Endothelial cell of umbilical vein (primary cell): Measurements from ENCODE around the gene PLPP3. TPM values are rescaled to one million over a fixed set of nuclear protein-coding genes. Genes with fewer than 3 reads are reported as not detected.

Experiments used
- BruUV-seq: library from RNA; stranded (reverse); fragments of 400-500 nt; replicated peaks from 2 replicates; lab custom pipeline; 2021; lab: Mats Ljungman, UMichigan
- CTCF ChIA-PET: fragments of 300-600, 350-600 bp; sonication (Branson Sonifier 250); formaldehyde crosslinking; loops from one replicate; lab custom pipeline; 2021; ENCODE audit warnings: antibody characterized with exemption, inconsistent platforms; lab: Charles Lee
- POLR2A ChIA-PET: fragments of 300-600, 350-600 bp; sonication (Branson Sonifier 250); formaldehyde crosslinking; loops from one replicate; lab custom pipeline; 2021; ENCODE audit warnings: antibody characterized with exemption, inconsistent platforms; lab: Charles Lee
- DNase-seq: peaks from one replicate; pipeline ENCODE4 v3.0.0-alpha.2; 2011; ENCODE audit warnings: low read depth, low spot score
- FAIRE-seq: peaks from 2 replicates; lab custom pipeline; 2011; peaks lifted over from hg19 to GRCh38; lab: Jason Lieb, UNC
- H2AFZ ChIP-seq: 2 replicates; pipeline ENCODE4 v1.6.0; 2012; ENCODE audit warnings: low read depth, low read length, control low read depth, inconsistent platforms
- H3K27ac ChIP-seq: 2 replicates; pipeline ENCODE4 v1.5.1; 2011; ENCODE audit warnings: low read depth, mild to moderate bottlenecking, control low read depth, low read length, moderate library complexity; ENCODE audit not compliant: insufficient read depth
- H3K27me3 ChIP-seq, 2 experiments: 2 replicates each; pipeline versions ENCODE4 v1.6.0 to v1.6.1; 2011; ENCODE audit warnings: low read length in 2 of 2, mixed read lengths in 1 of 2; ENCODE audit not compliant: control insufficient read depth in 2 of 2, insufficient read depth in 2 of 2
- H3K36me3 ChIP-seq, 2 experiments: 2 replicates in 1 of 2; 3 replicates in 1 of 2; pipeline ENCODE4 v1.5.1; 2011; ENCODE audit warnings: low read length in 2 of 2, mild to moderate bottlenecking in 1 of 2, moderate library complexity in 1 of 2; ENCODE audit not compliant: control insufficient read depth in 2 of 2, insufficient read depth in 2 of 2; ENCODE audit errors: extremely low read depth in 1 of 2
- H3K4me1 ChIP-seq: 3 replicates; pipeline ENCODE4 v1.5.1; 2011; ENCODE audit warnings: mild to moderate bottlenecking, low read length; ENCODE audit not compliant: control insufficient read depth, insufficient read depth; ENCODE audit errors: extremely low read depth
- H3K4me2 ChIP-seq: 2 replicates; pipeline ENCODE4 v1.6.1; 2011; ENCODE audit warnings: low read length, control low read depth, mixed read lengths; ENCODE audit not compliant: insufficient read depth
- H3K4me3 ChIP-seq, 3 experiments: fragments of 200-600 bp in 1 of 3; sonication (generic), shearing (Covaris generic) in 1 of 3; replicated peaks in 1 of 3; 2 replicates each; pipeline ENCODE4 v1.5.1; 2011 to 2016; ENCODE audit warnings: control low read depth in 3 of 3, low read length in 3 of 3, mild to moderate bottlenecking in 2 of 3, inconsistent platforms in 1 of 3, low read depth in 1 of 3, moderate library complexity in 1 of 3; ENCODE audit not compliant: insufficient read depth in 1 of 3
- H3K79me2 ChIP-seq: 2 replicates; pipeline ENCODE4 v1.6.0; 2012; ENCODE audit warnings: low read length, inconsistent platforms; ENCODE audit not compliant: control insufficient read depth, insufficient read depth
- H3K9ac ChIP-seq: replicated peaks from 2 replicates; pipeline ENCODE3; 2011; ENCODE audit warnings: low read length, control low read depth; ENCODE audit not compliant: insufficient read depth; ENCODE audit errors: extremely low read depth
- H3K9me1 ChIP-seq: replicated peaks from 3 replicates; pipeline ENCODE4 v1.6.0; 2011; ENCODE audit warnings: mild to moderate bottlenecking, low read length; ENCODE audit not compliant: control insufficient read depth, insufficient read depth; ENCODE audit errors: extremely low read depth
- H3K9me3 ChIP-seq: replicated peaks from 2 replicates; pipeline ENCODE4 v1.5.1; 2012; ENCODE audit warnings: low read length, inconsistent platforms; ENCODE audit not compliant: control insufficient read depth, insufficient read depth
- H4K20me1 ChIP-seq: replicated peaks from 2 replicates; pipeline ENCODE3; 2011; ENCODE audit warnings: mild to moderate bottlenecking, low read length; ENCODE audit not compliant: control insufficient read depth, insufficient read depth; ENCODE audit errors: extremely low read depth
- EZH2 ChIP-seq: IDR thresholded peaks from 2 replicates; pipeline ENCODE4 v1.6.1; 2012; ENCODE audit warnings: borderline replicate concordance, low read depth, mild to moderate bottlenecking, moderate library complexity, low read length, inconsistent platforms; ENCODE audit not compliant: severe bottlenecking
- FOS ChIP-seq: IDR thresholded peaks from 2 replicates; pipeline ENCODE4 v1.6.1; 2011; ENCODE audit warnings: mild to moderate bottlenecking, low read length, moderate library complexity, borderline replicate concordance; ENCODE audit not compliant: insufficient read depth
- GATA2 ChIP-seq: IDR thresholded peaks from 2 replicates; pipeline ENCODE4 v1.7.0; 2011; ENCODE audit warnings: low read depth, mild to moderate bottlenecking, moderate library complexity, mixed read lengths, low read length; ENCODE audit not compliant: insufficient read length, insufficient read depth
- JUN ChIP-seq: IDR thresholded peaks from 2 replicates; pipeline ENCODE4 v1.6.1; 2011; ENCODE audit warnings: borderline replicate concordance, low read depth; ENCODE audit not compliant: insufficient read length, insufficient read depth
- MYC ChIP-seq: IDR thresholded peaks from one replicate; pipeline ENCODE4 v1.6.1; 2011; ENCODE audit warnings: mild to moderate bottlenecking, low read depth, low read length
- POLR2A ChIP-seq: IDR thresholded peaks from 2 replicates; pipeline ENCODE4 v1.6.1; 2012; ENCODE audit warnings: low read depth, mild to moderate bottlenecking, control low read depth, low read length
- POLR2AphosphoS5 ChIP-seq: IDR thresholded peaks from 2 replicates; pipeline ENCODE4 v1.6.1; 2012; ENCODE audit warnings: low read depth, mild to moderate bottlenecking, control low read depth, low read length, moderate library complexity; ENCODE audit not compliant: insufficient read depth
- dilution Hi-C: fragments of 300-500 bp; cut with MboI; formaldehyde crosslinking; loops from one replicate; pipeline ENCODE4 v1.15.0; 2019; ENCODE audit warnings: low sequenced_read_pairs; ENCODE audit not compliant: extremely low pct_ligation_motif_present
- intact Hi-C: fragments of 100-400 bp; cut with micrococcal nuclease; formaldehyde crosslinking; loops from one replicate; pipeline ENCODE4 v1.10.0; 2022
- polyA plus RNA-seq, 4 experiments: library from polyadenylated mRNA; depleted of rRNA in 3 of 4; stranded (reverse) in 3 of 4; unstranded in 1 of 4; fragments of >200 nt; gene quantifications; 2 replicates each; pipeline versions ENCODE4 v1.2.1 to v1.2.3, GENCODE V29; 2011 to 2012; ENCODE audit warnings: missing spikeins in 1 of 4
- total RNA-seq: library from RNA; stranded (reverse); gene quantifications from 2 replicates; pipeline ENCODE4 v1.2.3, GENCODE V29; 2021
- TF ChIP-seq, protein P1 (sequence below), 2 donors: IDR thresholded peaks; 1 replicate in 1 of 2; 2 replicates in 1 of 2; pipeline ENCODE4 v1.5.1; 2011; ENCODE audit warnings: low read length in 2 of 2, mild to moderate bottlenecking in 2 of 2, moderate library complexity in 2 of 2, control low read depth in 1 of 2, inconsistent platforms in 1 of 2, low read depth in 1 of 2; ENCODE audit not compliant: insufficient read depth in 1 of 2; ENCODE audit errors: extremely low read depth in 1 of 2
- TF ChIP-seq, protein P2 (sequence below): IDR thresholded peaks from 2 replicates; pipeline ENCODE4 v1.6.1; 2011; ENCODE audit not compliant: insufficient read depth, insufficient read length

PLPP3 gene
- total and polyA plus RNA-seq, 2 donors (not counting 3 experiments of a cell fraction or from before 2014, with no cell fraction given): 11.3 to 14.1 TPM

DNA sequence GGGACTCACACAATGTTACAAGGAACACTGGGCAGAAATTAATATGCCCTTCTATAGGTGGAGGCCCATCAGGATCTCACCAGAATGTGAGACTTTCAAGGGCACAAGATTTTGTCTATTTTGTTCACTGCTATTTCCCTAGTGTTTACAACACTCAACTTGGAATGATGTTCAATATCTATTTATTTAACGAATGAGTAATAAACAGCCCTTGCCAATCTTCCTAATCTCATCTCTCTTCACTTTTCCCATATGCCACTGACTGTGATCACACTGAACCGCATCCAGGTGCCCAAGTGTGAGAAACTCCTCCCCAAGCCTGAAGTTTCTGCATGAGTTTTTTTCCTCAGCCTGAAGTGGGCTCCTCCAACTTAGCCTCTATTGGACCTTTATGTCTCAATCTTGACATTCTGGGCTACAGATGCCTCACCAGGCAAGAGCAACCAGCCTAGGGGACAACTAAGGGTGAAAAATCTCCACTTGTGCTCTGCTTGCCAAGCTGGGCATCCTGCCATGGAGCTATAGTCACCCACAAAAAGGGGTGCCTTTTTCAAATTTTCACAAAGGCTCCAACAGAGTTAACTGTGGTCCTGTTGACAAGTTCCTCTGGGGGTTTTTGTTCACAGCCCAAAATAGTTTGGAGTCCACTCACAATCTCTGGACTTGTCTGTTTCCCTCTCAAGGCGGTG, 105.6 kb downstream of the PLPP3 start:
- intact Hi-C loops: no loop called here
- dilution Hi-C loops: no loop called here
- peaks cover 13% of the 10 kb centered on the region for H3K4me1 ChIP-seq
- no peaks in the 10 kb centered on the region for H3K9me3 ChIP-seq
- no peak overlapping the region for H2AFZ ChIP-seq
- H3K27me3 ChIP-seq: no peaks in the 10 kb centered on the region
- ChIA-PET CTCF (no interaction called here), POLR2A (no interaction called here)
- no peaks in the 10 kb centered on the region for H4K20me1 ChIP-seq
- TF ChIP-seq, protein P1, sequence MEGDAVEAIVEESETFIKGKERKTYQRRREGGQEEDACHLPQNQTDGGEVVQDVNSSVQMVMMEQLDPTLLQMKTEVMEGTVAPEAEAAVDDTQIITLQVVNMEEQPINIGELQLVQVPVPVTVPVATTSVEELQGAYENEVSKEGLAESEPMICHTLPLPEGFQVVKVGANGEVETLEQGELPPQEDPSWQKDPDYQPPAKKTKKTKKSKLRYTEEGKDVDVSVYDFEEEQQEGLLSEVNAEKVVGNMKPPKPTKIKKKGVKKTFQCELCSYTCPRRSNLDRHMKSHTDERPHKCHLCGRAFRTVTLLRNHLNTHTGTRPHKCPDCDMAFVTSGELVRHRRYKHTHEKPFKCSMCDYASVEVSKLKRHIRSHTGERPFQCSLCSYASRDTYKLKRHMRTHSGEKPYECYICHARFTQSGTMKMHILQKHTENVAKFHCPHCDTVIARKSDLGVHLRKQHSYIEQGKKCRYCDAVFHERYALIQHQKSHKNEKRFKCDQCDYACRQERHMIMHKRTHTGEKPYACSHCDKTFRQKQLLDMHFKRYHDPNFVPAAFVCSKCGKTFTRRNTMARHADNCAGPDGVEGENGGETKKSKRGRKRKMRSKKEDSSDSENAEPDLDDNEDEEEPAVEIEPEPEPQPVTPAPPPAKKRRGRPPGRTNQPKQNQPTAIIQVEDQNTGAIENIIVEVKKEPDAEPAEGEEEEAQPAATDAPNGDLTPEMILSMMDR (IDR thresholded peaks at IDR 0.05; ENCODE audit: extremely low read depth in 1 of 2, insufficient read depth in 1 of 2, low read depth in 1 of 2, low read length in 2 of 2): no peak
- TF ChIP-seq POLR2AphosphoS5 (no peak), FOS (no peak), GATA2 (no peak), JUN (no peak), POLR2A (no peak), EZH2 (no peak), MYC (no peak)
- TF ChIP-seq, protein P2, sequence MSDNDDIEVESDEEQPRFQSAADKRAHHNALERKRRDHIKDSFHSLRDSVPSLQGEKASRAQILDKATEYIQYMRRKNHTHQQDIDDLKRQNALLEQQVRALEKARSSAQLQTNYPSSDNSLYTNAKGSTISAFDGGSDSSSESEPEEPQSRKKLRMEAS: no peak
- H3K9me1 ChIP-seq: no peaks in the 10 kb centered on the region
- H3K4me2 ChIP-seq: no peak overlapping the region
- FAIRE-seq: no peak
- no peaks in the 10 kb centered on the region for H3K36me3 ChIP-seq
- no peak for DNase-seq
- no peak overlapping the region for H3K27ac ChIP-seq
- H3K79me2 ChIP-seq: no peaks in the 10 kb centered on the region
- BruUV-seq: no TSS peak
- H3K9ac ChIP-seq: no peak overlapping the region
- no peak overlapping the region for H3K4me3 ChIP-seq
